HG02759 (cell line): ENCODE measurements around the gene TMEM217.

ENCODE experiments used
- ATAC-seq: cut with Tn5 transposase; IDR thresholded peaks from one replicate; pipeline ENCODE4 v1.9.1; 2021; ENCODE audit warnings: mild to moderate bottlenecking, moderate library complexity; ENCODE audit not compliant: unreplicated experiment

The TMEM217 gene

GRCh38 chr6:37280162-37280887 lies 22.4 kb upstream of the TMEM217 start:
- no peak for ATAC-seq

DNA sequence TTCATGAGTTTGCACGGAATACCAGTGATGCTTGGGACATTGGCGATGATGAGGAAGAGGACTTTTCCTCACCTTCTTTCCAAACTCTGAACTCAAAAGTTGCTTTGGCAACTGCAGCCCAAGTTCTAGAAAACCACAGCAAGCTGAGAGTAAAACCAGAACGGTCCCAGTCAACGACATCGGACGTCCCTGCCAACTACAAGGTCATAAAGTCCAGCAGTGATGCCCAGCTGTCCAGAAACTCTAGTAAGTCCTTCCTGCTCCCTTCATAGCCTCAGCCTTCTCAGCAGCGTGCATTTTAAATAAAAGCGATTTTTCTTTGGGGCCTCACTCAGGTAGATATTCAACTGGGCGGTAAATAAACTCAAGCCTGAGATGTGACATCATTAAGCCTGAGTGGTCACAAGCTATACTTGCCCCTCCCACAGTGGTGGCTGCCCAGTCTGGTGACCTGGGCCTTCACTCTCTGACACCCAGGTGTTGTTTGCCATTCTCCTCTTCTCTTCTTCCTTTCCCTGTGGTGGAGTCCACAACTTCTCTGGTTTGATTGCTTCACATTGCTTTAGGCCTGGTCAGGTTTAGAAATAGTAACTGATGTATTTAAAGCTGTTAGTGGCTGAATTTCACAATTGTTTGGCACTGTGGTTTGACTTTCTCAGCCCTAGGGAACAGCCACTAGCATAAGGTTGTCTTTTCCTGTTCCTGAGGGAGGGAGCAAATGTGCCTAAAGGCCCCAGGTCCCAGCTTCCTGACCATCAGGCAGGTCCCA lies 21.6 kb upstream of the TMEM217 start:
- ATAC-seq: no peak

- ATAC-seq: no peak
Observed at GRCh38 chr6:37277001-37277409, 19.1 kb upstream of the TMEM217 start.

DNA sequence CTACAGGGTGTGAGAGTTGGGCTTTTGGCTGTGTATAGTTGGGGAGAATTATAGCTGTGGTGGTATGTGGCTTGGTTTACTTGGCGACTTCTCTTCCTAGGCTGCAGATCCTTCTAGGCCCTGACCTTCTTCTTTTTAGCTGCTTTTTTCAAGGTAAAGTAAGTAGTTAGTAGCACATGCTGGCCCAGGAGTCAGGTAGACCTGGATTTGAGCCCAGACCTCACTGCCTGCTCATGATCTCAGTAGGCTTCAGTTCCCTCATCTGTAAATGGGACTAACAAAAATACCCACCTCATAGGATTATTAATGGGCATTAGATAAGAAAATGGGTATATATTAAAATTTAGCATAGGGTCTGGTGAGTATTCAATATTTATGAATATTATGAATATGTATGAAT lies 17.4 kb upstream of the TMEM217 start:
- no peak for ATAC-seq

DNA sequence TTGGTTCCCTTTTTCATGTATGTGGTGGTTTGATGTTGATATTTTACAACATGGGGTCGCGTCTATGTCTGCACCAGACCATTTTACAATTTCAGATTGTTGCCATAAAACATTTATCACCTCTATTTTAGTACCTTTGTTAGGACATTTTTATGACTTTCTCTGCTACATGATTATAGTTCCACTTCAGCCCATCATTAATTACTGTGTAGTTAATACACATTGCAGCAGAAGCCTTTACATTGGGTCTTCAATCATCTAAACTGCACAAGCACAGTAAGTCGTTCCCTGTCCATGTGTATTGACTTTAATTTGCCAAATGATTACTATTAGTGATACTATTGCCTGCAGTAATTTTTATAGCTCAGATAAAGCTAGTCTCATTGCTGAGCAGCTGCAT lies 15.7 kb upstream of the TMEM217 start:
- no peak for ATAC-seq

DNA sequence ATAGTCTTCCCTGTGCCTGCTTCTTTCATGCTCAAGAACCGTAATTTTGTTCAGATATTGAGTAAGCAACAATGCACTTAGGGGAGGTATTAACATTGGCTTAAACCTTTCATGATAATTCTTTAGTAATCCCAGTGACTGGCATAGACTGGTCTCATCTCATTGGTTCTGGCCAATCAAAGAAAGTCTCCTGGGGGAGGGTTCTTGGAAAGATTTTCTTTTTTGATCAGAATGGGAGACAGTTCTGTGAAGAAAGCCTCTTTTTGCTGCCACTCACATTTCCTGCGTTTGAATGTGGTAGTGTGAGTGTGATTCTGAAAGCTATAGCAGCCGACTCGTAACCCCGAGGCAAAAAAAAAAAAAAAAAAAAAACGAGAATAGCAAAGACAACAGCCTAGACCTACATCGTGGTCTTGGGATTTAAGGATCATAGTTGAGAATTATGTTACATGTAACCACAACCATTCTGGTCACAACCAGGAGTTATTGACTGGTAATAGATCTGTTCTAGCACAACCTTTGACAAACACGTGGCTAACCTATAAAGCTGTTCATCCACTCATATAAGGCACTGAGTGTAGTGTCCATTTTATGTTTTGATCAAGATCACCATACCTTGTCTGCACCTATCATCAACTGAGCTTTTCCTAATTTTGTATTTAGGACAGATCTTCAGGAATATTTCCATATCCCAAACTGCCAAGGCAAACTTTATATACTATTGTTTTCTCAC lies 15.1 kb upstream of the TMEM217 start:
- no peak for ATAC-seq

- ATAC-seq: no peak
Observed at GRCh38 chr6:37269105-37269504, 11.2 kb upstream of the TMEM217 start.

GRCh38 chr6:37265860-37266259 lies 7.9 kb upstream of the TMEM217 start:
- no peak for ATAC-seq

GRCh38 chr6:37265001-37265400 lies 7.1 kb upstream of the TMEM217 start:
- no peak for ATAC-seq

DNA sequence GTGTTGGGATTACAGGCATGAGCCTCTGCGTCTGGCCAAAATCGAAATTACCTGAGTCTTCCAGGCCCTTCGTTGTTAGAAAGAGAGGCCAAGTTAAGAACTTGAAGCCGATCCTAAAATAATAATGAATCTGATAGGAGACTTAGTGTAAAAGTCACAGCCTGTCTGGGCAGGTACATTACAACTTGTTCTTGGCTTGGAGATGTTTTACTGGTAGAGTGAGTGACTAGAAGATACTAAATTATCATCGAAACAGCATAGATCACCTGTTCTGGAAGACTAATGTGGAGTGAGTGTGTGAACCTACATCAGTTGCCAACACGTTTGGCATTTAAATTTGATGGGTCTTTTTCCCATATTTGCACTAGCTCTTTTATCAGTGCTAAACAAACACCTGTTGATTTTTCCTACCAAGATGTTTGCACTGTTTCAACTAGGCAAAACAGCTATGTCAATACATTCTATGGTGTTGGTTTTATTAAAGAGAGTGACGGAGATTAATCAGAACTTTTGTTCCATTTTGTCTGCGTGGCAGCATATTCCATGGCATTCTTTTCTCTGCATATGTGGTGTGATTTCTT lies 4.6 kb upstream of the TMEM217 start:
- ATAC-seq: no peak

- no peak for ATAC-seq
Observed at GRCh38 chr6:37261198-37261597, 3.3 kb upstream of the TMEM217 start.

DNA sequence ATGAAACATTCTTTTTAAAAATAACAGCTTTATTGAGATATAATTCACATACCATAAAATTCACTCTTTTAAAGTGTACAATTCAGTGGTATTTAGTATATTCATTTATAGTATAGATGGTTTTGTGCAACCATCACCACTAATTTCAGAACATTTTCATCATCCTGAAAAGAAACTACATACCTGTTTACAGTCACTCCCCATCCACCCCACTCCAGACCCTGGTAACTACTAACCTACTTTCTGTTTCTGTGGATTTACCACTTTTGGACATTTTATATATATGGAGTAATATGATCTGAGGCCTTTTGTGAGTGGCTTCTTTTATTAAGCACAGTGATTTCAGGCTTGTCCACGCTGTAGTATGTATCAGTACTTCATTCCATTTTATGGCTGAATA lies 2.5 kb upstream of the TMEM217 start:
- no peak for ATAC-seq

DNA sequence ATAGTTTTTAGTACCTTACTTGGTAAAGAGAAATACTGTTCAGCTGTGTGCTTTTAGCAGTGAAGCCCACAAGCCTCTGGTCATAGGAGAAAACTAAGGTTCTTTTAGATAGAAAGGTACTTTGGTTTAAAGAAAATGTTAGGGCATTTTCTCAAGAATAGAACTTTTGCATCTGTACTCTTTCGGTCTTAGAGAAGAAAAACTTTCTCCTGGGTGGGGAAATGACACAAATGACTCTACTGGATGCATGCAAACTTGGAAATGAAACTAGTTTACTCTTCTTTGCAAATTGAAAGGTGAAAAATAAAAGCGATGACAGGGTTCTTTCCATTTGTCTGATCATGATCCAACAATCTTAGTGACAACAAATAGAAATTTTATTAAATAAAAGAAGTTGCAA lies 2.1 kb upstream of the TMEM217 start:
- ATAC-seq: no peak

- ATAC-seq: no peak
Observed at GRCh38 chr6:37259191-37259590, 1.2 kb upstream of the TMEM217 start.

GRCh38 chr6:37258405-37259105 lies 611 bp upstream of the TMEM217 start:
- ATAC-seq: no peak

- ATAC-seq: no peak
Observed at GRCh38 chr6:37257320-37257633, 667 bp downstream of the TMEM217 start.

- ATAC-seq: no peak
Observed at GRCh38 chr6:37256692-37257319, 1.1 kb downstream of the TMEM217 start.

- no peak for ATAC-seq
Observed at GRCh38 chr6:37254881-37255280, 3.1 kb downstream of the TMEM217 start.

DNA sequence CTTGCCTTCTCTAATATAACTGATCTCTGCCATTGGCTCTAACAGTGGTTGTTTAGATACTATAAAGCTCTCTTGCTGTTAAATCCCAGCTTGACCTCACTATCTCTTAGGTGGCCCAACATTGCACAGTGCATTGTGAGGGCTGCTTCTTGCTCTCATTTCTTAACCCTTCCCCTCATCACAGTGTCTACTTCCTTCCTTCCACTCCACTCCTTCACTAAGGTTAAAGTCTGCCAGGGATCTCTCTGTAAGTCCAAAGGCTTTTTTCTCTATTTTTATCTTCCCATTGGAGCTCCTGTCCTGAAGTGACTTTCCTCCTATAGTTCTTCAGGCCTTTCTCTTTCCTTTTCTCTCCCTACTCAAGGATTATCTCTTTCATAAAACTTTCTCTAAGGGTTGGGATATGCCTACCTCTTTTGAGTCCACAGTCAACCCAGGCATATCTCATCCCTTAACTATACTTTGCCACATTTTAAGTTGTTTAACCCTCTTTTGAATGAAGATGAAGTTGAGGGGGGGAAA lies 4.4 kb downstream of the TMEM217 start:
- ATAC-seq: no peak

GRCh38 chr6:37251211-37251780 lies 6.6 kb downstream of the TMEM217 start:
- no peak for ATAC-seq
